Left renal pelvis (tissue), 4 donors: ENCODE measurements around the gene PPFIA2. TPM values are rescaled to one million over a fixed set of nuclear protein-coding genes. Genes with fewer than 3 reads are reported as not detected.
A peak's percentile ranks its signal among the peaks of the same experiment; 100 is the strongest.

Experiments
- DNase-seq, 4 donors: peaks; one replicate each; pipeline ENCODE4 v3.0.0-alpha.2; 2013; ENCODE audit warnings: low read depth in 4 of 4, low spot score in 3 of 4
- polyA plus RNA-seq, 4 donors: library from polyadenylated mRNA; unstranded; fragments of 120-200 nt; gene quantifications; one replicate each; pipeline ENCODE4 v1.2.1, GENCODE V29; 2013; ENCODE audit not compliant: insufficient read length in 4 of 4

The PPFIA2 gene
- polyA plus RNA-seq = 1 to 10 TPM; 2.9 to 6.5 (median 4.7) TPM

DNA sequence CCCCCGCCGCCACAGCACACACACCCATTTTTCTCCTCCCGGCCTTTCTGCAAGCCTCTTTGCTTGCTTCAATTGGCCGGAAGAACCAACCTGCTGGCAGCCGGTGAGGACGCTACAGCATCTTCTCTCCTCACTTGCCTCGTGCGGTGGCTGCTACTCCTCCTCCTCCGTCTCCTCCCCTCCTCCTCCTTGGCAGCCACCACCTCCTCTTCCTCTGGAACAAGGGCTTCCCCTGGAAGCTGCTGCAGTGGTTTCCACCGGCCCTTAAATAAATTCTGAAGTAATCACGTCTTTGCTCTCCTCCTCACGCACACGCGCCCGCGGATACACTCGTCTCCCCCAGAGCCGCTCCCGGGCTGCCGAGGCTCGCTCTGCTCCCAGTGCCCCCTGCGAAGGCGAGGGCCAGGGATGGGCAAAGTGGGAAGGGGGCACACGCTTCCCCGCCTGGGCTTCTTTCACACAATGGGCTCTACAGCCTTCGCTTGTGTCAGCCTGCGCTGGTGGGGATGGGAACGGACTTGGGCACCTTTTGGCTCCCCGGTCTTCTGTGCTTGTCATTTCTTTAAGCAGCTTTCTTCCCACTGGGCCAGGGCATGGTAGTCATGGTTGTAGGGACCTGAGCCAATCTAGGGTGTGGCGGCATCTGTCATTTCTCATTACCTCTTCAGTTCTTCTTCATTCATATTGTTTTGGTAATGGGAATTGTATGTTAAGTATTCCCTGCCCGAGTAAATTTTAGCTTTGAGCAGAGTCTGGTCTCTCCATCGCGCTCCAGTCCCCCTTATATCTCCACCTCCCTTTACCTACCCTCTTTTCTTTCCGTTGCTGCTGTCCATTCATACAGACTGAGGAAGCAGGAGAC, at the start of gene PPFIA2:
Gene PPFIA2, minus strand, starts transcription at position 161 of the 862 bp plus-strand sequence.
- DNase-seq = peak in 2 of 4 donors; percentile 24 to 26

DNA sequence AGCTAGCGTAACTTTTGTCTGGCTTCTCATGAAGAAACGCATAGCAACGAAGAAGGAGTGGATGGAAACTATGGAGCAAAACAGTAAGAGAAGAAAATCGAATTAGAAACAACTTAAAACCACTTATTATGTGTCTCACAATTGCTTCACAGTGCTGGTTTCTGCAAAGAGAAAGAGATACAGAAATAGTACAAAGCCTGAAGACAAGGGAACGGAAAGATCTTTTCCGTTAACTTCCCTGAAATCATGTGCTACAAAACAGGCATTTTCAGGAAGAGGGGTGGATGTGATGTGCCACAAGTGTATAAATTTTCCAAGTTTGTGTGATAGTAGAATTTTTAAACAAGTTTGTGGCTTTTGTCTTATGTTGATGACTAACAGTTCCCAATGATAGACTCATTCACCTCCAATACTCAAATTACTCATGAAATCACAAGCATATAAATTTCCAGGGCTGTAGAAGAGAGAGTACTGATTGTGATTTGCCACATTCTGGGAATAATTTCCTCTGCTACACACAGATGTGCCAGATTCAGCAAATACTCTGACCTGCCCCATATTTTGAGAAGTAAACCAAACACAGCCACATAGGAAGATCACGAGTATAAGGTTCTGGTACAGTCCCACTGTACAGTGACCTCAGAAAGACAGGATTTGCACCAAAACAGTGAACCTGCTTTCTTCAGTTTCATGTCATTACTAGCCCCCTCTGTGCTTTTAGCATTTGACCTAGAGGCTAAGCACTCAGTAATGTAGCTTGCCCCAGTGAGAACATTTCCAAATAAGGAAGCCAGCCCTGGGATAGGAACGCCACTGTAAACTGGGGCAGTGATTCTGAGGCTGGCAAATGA, 41.4 kb upstream of the PPFIA2 start:
- DNase-seq = no peak

DNA sequence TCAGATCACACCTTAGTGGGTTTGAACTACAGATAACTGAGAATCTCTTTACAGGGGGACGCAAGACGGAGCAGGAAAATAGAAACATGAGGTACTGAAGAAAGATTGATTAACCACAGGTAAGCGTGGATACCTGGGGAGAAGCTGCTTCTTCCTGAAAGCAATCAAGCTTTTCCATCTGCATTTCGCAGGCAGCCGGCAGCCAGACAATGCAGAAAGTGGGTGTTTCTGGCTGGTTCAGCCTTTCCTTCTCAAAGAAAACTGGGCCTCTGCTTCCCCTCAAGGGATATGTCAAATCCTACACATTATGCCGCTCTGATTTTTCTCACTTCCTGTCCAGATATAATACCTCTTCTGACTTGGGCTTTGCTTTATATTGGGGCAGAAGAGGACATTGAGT, 39.1 kb upstream of the PPFIA2 start:
- no peak for DNase-seq

DNA sequence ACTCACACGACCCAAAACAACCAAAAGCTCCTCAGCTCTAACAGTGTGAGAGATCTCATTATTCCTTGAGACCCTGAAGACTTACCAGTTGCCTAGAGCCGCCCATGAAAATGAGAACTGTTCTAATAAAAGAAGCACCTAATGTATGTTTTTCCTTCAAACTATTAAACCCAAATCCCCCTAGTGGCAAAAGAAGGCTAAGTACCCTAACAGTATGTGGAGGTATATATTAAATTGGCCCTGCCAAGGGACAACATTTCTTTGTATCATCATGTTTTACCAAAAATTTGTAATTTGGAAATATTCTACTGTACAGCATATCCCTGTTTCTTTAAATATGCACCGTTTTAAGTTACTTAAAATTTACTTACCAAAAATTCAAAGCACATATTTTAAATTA, 38.0 kb upstream of the PPFIA2 start:
- DNase-seq = no peak

DNA sequence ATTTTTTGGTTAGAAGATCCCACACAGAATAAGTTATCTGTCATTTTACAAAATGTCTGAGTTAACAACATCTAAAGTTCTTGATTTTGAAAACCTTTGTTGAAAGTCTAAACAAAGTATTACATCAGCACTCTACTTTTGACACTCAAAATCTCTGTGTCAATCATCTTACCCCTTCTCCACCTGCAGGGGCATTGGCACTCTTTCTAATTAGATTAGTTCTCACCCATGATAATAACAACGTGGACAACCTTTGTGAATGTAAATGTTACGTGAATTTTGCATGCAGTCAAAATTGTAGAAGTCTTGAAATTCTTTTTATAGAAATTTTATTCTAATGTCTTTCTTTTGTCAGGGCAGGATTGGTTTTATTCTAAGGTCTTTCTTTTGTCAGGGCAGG, 33.5 kb upstream of the PPFIA2 start:
- no peak for DNase-seq

DNA sequence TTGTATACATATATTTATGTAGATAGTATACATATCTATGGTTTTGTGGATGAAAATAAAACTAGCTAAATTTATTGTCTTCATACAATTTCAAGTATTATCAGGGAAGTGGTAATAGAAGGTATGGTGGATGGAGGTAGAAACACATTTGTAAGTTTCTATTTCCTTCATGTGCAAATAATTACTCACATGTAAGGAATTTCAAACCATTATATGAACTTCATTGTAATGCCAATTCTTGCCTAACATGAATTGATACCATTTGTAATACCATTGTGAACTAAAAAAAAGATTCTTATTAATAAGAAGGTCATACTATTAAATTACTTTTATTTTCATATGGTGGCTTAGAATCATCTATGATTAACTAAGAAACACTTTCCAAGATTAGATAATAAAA, 20.1 kb upstream of the PPFIA2 start:
- no peak for DNase-seq

DNA sequence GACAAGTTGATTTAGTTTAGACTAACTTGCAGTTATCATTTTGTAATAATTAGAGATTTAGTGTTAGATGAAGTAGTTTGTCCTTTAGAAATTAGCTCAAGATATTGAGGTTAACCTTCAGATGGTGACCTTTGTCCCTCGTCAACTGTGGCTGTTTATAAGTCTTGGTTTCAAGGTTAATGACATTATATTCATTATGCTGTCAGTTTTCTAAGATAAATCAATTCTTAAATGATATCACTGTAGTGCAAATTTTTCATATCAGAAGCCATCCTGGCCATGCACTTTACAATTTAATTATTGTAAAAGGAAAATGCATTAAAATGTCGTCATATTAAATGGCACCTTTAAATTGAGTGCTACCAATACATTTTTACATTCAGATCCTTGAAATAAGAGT, 19.6 kb upstream of the PPFIA2 start:
- no peak for DNase-seq

DNA sequence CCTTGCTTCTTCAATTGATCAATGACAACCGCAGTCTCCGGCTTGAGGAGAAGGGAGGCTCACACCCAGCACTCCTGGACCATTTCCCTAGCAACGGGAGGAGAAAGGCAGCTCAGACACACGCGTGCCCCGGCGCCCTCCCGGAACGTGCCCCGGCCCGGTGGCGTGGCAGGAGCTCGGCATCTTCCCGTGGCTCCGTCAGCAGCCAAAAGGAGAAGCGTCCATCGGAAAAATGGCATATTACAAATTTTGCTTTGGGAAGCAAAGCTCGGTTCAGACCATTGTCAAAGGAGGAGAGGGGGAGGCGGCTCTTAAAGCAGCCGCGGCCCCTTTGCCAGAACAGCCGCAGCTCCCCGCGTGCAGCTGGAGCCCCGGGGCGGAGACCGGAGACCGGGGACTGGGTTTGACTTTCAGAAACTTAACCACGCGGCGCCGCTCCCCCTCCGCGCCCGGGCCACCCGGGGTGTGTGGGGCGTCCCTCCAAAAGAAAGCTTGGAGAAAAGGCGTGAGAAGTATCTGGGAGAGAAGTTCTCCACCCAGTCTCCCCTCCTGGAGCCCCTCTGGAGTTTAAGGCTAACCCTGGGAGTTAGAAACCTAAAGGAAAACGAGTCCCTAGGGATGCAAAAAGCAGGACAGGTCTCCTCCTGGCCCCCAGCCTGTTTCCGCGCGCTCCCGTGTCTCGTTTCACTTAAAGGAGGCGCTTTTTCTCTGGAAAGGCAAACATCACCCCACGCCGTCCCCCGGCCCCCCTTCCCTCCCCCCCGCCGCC, 545 bp downstream of the PPFIA2 start:
- peak in 3 of 4 donors; percentile 1 to 15 (median 10) for DNase-seq

DNA sequence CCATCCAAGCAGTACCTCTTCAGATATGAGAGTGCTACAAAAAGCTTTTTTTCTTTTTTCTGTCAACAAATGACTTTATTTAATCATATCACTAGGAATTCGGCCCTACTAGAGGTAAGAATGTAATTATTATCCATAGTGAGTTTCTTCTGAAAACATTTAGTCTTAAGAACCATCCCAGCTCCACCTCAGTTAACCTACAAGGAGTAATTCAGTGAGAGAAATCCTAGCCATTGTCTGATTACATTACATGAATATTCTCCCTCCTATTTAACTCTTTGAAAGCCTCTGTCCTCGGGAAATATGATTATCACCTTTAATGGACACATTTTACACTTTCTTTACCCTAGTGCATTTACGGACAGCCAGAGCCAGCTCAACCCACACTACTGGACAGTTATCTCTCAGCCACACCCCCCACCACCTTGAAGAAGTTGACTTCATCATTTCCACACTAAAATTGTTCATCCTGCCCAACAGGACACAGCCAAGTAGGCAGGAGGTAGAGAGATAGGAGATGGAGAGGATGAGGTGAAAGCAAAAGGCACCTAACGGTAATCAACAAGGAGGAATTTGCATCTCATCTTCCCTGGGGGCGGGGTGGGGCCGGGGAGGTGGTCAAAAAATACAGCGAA, 1.3 kb downstream of the PPFIA2 start:
- DNase-seq = no peak

DNA sequence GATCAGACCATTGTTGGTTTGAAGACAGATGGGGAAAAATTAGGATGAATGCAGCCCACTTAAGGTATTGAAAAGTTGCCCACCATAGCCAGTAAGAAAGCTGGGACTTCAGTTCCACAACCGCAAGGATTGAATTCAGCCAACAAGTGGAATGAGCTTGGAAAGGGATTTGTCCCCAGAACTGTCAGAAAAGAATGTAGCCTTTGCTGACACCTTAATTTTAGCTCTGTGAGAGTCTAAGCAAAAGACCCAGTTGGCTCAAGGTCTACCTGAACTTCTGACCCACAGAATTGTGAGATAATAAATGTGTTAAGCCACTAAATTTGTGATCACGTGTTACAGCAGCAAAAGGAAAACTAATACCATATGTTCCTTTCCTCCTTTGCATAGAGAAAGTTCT, 29.4 kb downstream of the PPFIA2 start:
- no peak for DNase-seq

DNA sequence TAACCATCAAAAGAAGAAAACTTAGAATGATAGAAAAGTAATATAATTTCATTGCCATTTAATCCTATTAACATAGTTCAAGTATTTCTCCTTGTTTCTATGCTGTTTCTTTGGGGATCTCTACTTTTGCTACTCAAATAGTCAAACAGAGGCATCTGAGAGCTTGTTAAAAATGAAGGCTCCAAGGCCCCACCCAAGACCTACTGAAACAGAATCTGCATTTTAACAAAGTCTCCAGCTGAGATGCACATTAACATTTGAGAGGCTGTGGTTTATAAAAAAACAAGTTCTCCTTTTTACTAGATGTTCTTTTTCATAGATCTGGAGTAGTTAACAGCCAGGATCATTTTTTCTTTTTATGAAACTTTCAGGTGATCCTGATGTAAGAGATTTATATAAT, 31.8 kb downstream of the PPFIA2 start:
- DNase-seq = no peak

DNA sequence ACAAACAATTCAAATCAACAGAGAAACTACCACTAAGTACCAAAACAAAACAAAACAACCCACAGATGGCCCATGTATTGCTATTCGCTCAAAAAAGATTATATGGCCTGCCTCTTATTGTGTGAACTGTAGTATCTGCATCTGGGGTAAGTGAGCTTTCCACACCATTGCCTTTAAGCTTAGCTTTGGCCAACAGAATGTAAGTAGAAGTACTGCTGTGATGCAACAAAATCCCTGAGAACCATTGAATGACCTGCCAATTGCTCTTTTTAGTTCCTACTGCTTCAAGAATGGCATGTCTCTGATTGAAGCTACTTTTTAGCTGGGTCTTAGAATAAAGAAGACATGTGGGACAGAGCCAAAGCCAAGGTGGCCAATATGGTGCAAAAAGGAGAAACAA, 32.5 kb downstream of the PPFIA2 start:
- DNase-seq = no peak

DNA sequence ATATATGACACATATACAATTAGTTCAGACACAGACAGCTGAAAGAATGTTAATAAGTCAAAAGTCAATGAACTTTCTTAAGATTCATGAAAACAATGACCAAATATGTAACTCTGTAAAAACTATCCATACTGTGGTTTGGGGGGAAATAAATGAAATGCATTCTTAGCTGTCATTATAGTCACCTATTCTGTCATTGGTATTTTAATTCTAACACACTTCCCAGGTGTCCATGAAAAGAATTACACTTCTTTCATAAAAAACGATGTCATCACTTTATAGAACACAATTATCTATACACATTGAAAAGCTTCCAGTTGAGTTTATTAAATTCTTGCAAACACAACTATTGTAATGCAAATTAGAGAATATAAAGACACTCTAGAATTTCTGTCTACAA, 35.8 kb downstream of the PPFIA2 start:
- no peak for DNase-seq

DNA sequence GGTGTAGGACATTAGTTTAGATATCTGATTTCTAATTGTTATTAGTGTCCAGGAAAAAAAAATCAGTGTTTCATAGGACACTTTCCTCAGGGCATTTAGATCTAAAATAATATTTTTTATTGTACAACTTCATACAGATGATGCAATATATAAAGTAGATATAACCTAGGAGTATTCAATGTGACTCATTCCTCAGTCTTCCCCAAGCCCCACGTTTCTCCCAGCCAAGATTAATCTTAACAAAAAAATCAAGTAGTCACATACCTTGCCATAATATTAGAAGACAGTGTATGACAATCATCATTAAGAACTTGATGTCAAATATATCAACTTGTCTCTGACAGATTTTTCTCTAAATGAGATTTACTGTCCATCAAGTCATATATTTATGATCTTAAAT, 37.1 kb downstream of the PPFIA2 start:
- DNase-seq = no peak

DNA sequence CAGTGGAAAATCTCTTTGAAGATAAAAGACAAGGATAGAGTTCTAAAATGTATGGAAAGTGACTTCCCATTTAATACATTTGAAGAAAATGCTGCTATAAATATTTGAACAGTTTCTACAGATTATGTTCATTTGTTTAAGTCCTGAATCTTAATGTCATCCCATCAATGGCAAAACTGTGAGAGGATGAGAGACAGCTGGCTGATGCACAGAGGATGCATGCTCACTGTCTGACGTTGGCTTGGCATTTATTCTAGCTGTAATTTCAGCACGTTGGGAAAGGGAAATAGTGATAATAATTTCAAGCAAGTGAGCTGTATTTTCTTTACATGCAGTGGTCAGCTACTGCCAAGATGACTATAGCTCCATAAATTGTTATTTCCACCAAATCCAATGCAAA, 40.5 kb downstream of the PPFIA2 start:
- no peak for DNase-seq

DNA sequence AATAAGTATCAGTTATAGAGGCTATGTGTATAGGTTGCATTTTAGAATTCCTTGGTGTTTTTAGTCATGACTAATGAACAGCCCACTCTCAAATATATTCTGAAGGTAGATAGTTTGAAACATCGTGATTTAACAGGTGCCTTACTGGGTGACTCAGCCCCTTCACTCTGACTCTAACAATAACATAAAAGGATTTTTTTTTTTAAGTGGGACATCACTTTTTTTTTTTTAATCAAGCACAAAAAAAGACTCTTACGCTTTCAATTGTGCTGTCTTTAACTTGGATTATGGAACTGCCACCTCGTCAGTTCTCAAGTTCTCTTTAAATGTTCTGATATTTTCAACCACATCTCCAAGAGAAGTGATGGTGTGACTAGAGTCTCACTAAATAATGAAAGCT, 46.6 kb downstream of the PPFIA2 start:
- no peak for DNase-seq

DNA sequence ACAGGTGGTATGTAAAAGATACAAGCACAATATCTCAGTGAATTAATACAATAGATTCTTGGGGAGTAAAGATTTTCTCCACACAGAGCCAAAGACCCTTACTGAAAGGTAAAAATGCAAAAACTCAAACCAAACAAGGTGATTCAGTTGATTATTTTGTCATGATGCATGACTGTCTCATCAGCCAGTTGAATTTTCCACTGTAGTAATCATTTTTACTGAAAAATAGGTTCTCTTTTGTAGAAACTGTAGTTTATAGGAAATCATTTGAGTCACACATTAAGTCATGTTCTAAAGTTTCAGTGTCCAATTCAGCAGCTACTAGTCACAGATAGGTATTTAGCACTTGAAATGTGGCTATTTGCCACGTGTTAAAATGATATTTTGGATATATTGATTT, 53.6 kb downstream of the PPFIA2 start:
- no peak for DNase-seq

DNA sequence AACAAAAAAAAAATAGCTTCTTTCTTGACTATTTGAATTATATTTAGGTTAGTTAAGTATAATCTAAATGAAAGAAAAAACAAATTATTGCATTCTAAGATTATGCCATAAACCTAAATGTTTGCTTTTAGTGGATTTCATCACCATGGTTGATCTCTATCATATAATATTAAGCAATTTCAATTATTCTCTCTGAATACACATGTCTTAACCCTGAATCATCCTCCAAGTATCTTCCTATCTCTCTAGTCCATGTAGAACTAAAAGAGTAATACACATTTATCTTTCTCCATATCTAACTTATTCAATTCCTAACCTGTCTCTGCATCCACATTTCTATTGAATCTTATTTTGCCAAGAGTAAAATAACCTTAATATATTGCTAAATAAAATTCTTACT, 59.6 kb downstream of the PPFIA2 start:
- no peak for DNase-seq

DNA sequence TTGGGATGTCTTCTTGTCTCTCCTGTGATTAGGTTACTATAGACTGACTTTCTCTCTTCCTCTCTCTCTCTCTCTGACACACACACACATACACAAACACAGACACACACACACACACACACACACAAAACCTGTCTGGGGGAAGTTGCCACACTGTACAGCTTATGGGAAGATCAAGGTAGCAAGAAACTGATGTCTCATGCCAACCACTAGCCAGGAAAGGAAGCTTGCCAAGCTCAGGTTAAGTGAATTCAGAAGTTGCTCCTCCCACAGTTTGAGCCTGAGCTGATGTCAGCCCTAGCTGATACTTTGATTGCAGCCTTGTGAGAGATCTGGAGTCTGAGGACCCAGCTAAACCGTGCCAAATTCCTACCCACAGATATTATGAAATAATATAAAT, 67.1 kb downstream of the PPFIA2 start:
- no peak for DNase-seq

DNA sequence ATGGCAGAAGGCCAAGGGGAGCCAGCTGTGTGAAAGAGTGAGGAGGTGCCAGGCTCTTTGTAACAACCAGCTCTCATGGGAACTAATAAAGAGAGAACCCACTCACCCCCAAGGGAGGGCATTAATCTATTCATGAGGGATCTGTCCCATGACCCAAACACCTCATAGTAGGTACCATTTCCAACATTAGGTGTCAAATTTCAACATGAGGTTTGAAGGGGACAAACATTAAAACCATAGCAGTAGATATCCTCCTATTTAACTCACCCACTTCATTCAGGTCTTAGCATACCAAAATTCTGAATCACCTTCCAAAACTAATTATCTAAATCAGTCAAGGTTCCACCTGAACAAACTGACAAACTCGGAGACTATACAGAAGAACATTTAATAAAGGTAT, 75.3 kb downstream of the PPFIA2 start:
- no peak for DNase-seq

DNA sequence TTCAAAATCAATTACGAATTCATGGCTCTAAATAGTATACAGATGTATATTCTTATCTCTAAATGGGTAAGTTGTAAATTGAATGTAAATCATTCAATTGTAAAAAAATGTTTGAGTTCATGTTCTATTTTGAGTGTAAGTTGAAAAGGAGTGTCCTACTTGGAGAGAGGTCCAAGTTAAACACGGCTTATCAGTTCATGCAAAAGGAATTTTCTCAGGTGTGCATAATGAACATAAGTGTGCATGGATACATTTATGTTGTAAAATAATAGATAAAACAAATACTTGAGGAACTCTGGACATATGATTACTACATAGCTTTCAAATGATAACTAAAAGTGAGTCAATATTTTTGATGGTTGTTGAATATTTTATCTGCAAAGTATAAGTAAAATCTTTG, 79.5 kb downstream of the PPFIA2 start:
- no peak for DNase-seq
